Osteocyte (in vitro differentiated cells): ENCODE results near the gene TMEM151B. TPM values are rescaled to one million over a fixed set of nuclear protein-coding genes. Genes with fewer than 3 reads are reported as not detected.

ENCODE experiments used
- DNase-seq: peaks from one replicate; pipeline ENCODE4 v3.0.0; 2021; ENCODE audit warnings: mixed read lengths; ENCODE audit not compliant: unreplicated experiment; ENCODE audit errors: extremely low spot score
- H3K27ac Mint-ChIP-seq: one replicate; pipeline ENCODE4 v1.8.0; 2021; ENCODE audit warnings: mild to moderate bottlenecking, mixed read lengths; ENCODE audit not compliant: unreplicated experiment
- H3K27me3 Mint-ChIP-seq: one replicate; pipeline ENCODE4 v1.8.0; 2021; ENCODE audit warnings: mixed read lengths; ENCODE audit not compliant: unreplicated experiment
- H3K36me3 Mint-ChIP-seq: one replicate; pipeline ENCODE4 v1.8.0; 2021; ENCODE audit warnings: mixed read lengths; ENCODE audit not compliant: unreplicated experiment
- H3K4me1 Mint-ChIP-seq: one replicate; pipeline ENCODE4 v1.8.0; 2021; ENCODE audit warnings: mixed read lengths; ENCODE audit not compliant: unreplicated experiment
- H3K4me3 Mint-ChIP-seq: one replicate; pipeline ENCODE4 v1.8.0; 2021; ENCODE audit warnings: mild to moderate bottlenecking, moderate library complexity, mixed read lengths; ENCODE audit not compliant: unreplicated experiment
- H3K9me3 Mint-ChIP-seq: one replicate; pipeline ENCODE4 v1.8.0; 2021; ENCODE audit warnings: mixed read lengths; ENCODE audit not compliant: unreplicated experiment
- total RNA-seq: library from RNA; stranded (reverse); gene quantifications from 2 replicates; pipeline ENCODE4 v1.2.1, GENCODE V29; 2021
- TF ChIP-seq, protein P1 (sequence below): fragments of 200-600 bp; sonication (generic); IDR thresholded peaks from 2 replicates; pipeline ENCODE4 v1.5.0; 2021; ENCODE audit warnings: antibody characterized with exemption, mild to moderate bottlenecking, moderate library complexity

Gene TMEM151B
- total RNA-seq, 1 donor from 2014 or later, result not detected

DNA sequence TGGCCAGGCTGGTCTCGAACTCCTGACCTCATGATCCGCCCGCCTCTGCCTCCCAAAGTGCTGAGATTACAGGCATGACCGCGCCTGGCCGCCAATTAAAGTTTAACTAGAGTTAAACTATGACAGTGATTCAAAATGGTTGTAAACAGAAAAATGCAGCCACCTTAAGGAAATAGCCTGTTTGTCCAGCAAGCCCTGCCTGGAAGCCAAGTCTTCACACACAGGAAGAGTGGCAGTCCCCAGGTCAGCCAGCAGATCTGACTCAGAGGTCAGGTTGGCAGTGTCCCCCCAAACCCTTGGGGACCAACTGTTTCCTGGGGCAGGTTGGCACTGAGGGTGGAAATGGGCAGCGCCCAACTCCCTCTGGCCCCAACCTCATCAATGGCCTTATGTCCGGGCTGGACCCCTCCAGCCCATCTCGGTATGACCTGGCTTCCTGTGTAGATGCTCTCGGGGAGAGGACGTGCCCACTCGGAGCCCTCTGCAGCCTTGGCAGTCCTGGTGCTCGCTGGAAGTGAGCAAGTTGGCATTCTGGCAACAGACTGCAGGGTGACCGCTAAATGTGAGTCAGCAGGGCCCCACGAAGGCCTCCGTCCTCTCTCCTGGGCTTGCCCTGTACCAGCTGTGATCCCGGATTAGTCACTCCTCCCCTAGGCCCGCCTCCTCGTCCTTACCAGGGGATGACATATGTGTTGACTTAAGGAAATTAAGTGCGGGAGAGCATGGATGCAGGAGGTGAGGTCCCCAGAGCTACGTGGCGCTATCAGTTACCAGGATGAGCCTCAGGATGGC, 33.0 kb upstream of the TMEM151B start:
- peak overlapping the region; percentile 97 for H3K27ac Mint-ChIP-seq
- H3K36me3 Mint-ChIP-seq, result peaks cover 19% of the 10 kb centered on the region
- H3K4me3 Mint-ChIP-seq, result peak overlapping the region; percentile 86
- H3K4me1 Mint-ChIP-seq, result peaks cover 53% of the 10 kb centered on the region
- no peaks in the 10 kb centered on the region for H3K27me3 Mint-ChIP-seq
- TF ChIP-seq, protein P1, sequence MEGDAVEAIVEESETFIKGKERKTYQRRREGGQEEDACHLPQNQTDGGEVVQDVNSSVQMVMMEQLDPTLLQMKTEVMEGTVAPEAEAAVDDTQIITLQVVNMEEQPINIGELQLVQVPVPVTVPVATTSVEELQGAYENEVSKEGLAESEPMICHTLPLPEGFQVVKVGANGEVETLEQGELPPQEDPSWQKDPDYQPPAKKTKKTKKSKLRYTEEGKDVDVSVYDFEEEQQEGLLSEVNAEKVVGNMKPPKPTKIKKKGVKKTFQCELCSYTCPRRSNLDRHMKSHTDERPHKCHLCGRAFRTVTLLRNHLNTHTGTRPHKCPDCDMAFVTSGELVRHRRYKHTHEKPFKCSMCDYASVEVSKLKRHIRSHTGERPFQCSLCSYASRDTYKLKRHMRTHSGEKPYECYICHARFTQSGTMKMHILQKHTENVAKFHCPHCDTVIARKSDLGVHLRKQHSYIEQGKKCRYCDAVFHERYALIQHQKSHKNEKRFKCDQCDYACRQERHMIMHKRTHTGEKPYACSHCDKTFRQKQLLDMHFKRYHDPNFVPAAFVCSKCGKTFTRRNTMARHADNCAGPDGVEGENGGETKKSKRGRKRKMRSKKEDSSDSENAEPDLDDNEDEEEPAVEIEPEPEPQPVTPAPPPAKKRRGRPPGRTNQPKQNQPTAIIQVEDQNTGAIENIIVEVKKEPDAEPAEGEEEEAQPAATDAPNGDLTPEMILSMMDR, result no peak
- no peaks in the 10 kb centered on the region for H3K9me3 Mint-ChIP-seq
- DNase-seq, result peak; percentile 95

DNA sequence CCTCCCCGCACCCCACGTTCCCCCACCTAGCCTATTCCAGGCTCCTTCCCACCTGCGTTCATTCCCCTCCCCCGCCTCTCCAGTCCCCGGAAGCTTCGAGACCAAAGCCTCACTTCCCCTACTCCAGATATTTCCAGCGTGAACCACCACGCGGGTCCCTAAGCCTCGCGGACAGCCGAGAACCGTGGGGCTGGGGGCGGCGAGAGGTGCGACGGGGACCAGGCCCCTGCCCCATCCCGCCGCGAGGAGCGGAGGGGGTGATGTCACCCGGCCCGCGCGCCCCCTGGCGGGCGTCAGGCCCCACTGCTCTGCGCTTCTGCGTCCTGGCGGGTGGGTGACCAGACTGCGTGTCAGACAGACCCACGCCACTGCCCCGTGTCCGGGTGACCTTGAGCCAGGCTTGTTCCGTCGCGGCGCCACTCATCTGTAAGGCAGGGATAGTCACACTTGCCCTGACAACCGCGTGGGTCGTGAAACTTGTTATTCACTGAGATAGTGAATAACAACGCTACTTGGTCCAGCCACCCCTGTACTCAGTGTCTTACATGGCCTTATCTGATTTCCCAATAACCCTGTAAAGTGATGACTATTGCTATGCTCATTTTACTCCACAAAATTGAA, 32.3 kb upstream of the TMEM151B start:
- Mint-ChIP-seq H3K4me3 (peak overlapping the region; percentile 86), H3K4me1 (peaks cover 48% of the 10 kb centered on the region), H3K27ac (peak overlapping the region; percentile 97), H3K9me3 (no peaks in the 10 kb centered on the region), H3K36me3 (peaks cover 13% of the 10 kb centered on the region), H3K27me3 (no peaks in the 10 kb centered on the region)
- DNase-seq, result peak; percentile 95
- TF ChIP-seq, protein P1, result peak; percentile 98

DNA sequence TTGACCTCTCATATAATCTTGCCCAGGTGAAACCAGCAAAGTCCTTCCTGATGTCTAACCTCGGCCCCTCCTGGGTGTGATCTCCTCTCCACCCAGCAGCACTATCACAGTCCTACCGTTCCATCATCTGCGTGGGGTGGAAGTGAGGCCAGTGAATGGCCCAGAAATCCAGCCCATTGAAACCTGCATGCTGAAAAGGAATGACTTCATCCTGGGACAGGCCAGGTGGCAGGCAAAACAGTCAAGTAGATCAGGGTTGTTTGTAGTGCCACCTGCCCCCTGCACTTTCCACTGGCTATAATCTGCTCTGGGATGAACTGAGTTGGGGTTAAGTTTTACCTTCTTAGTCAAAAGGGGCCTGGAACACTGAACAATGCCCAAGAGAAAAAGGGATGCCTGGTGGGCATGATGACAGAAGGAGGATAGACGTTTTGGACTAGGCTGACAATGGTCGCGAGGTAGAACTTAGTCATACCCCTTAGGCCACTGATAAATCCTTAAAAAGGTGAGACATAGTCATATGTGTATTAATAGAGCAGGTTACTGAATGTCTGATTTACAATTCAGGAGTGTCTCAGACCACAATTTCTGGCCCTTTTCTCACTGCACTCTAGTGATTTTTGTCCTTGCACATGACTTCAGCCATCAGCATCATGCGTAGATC, 31.4 kb upstream of the TMEM151B start:
- H3K4me3 Mint-ChIP-seq, result peak overlapping the region; percentile 86
- DNase-seq, result no peak
- H3K27ac Mint-ChIP-seq, result peak overlapping the region; percentile 97
- H3K4me1 Mint-ChIP-seq, result peaks cover 43% of the 10 kb centered on the region
- no peaks in the 10 kb centered on the region for H3K9me3 Mint-ChIP-seq
- H3K36me3 Mint-ChIP-seq, result peaks cover 7% of the 10 kb centered on the region
- no peaks in the 10 kb centered on the region for H3K27me3 Mint-ChIP-seq
- TF ChIP-seq, protein P1, result no peak

DNA sequence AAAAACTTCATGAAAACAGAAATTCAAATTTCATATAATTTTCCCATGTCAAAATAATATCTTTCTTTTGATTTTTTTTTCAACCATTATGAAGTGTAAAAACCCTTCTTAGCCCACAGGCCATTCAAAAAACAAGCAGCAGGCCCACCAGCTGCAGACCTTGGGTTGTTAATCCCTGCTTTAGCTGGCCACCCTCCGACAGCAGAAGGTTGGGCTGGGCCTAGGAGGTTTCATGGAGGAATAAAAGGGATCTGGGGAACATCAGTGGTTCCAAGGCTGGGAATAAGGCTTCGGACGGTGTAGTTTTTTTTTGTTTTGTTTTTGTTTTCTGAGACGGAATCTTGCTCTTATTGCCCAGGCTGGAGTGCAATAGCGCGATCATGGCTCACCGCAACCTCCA, 26.9 kb upstream of the TMEM151B start:
- H3K4me1 Mint-ChIP-seq, result peaks cover 13% of the 10 kb centered on the region
- no peak overlapping the region for H3K27ac Mint-ChIP-seq
- H3K36me3 Mint-ChIP-seq, result peaks cover under 1% of the 10 kb centered on the region
- TF ChIP-seq, protein P1, result no peak
- no peaks in the 10 kb centered on the region for H3K9me3 Mint-ChIP-seq
- H3K27me3 Mint-ChIP-seq, result no peaks in the 10 kb centered on the region
- no peak overlapping the region for H3K4me3 Mint-ChIP-seq
- no peak for DNase-seq
